Panc1 (cell line): ENCODE measurements around the gene FCRL2. TPM values are rescaled to one million over a fixed set of nuclear protein-coding genes. Genes with fewer than 3 reads are reported as not detected.

Experiments
- ATAC-seq: fragments of 200-7000 bp; cut with Tn5 transposase; 2 replicates; pipeline ENCODE4 v1.9.1; 2020; ENCODE audit warnings: mild to moderate bottlenecking, moderate library complexity
- BruUV-seq: library from RNA; stranded (reverse); fragments of 400-500 nt; replicated peaks from 2 replicates; lab custom pipeline; 2021; lab: Mats Ljungman, UMichigan
- CTCF ChIA-PET: fragments of 300-600 bp; sonication (Branson Sonifier 250); formaldehyde crosslinking; loops from one replicate; lab custom pipeline; 2022; ENCODE audit warnings: antibody characterized with exemption; lab: Charles Lee
- POLR2A ChIA-PET: fragments of 300-600 bp; sonication (Branson Sonifier 250); formaldehyde crosslinking; loops from one replicate; lab custom pipeline; 2022; ENCODE audit warnings: antibody characterized with exemption; lab: Charles Lee
- DNase-seq: peaks from one replicate; pipeline ENCODE4 v3.0.0-alpha.2; 2010; ENCODE audit warnings: low read depth, low spot score
- H3K27ac ChIP-seq: 2 replicates; pipeline ENCODE4 v1.5.1; 2011; ENCODE audit warnings: mild to moderate bottlenecking, low read length, inconsistent platforms
- H3K27me3 ChIP-seq: fragments of 200-500 bp; sonication (Bioruptor generic); 2 replicates; pipeline ENCODE4 v1.6.0; 2014; ENCODE audit warnings: low read length, inconsistent platforms; ENCODE audit not compliant: control insufficient read depth, insufficient read depth
- H3K36me3 ChIP-seq: fragments of 200-500 bp; sonication (Bioruptor generic); 2 replicates; pipeline ENCODE4 v1.5.1; 2014; ENCODE audit warnings: inconsistent platforms, mild to moderate bottlenecking, low read length, moderate library complexity; ENCODE audit not compliant: control insufficient read depth, insufficient read depth
- H3K4me1 ChIP-seq: 2 replicates; pipeline ENCODE4 v1.5.1; 2011; ENCODE audit warnings: inconsistent platforms, mild to moderate bottlenecking, low read length, moderate library complexity; ENCODE audit not compliant: control insufficient read depth, insufficient read depth
- H3K4me3 ChIP-seq, 2 experiments: 2 replicates each; pipeline ENCODE4 v1.5.1; 2011 to 2012; ENCODE audit warnings: low read depth in 2 of 2, low read length in 2 of 2, mild to moderate bottlenecking in 2 of 2, inconsistent platforms in 1 of 2, moderate library complexity in 1 of 2
- H3K9me3 ChIP-seq: fragments of 200-500 bp; sonication (Bioruptor generic); 2 replicates; pipeline ENCODE4 v1.5.1; 2014; ENCODE audit warnings: low read depth, mild to moderate bottlenecking, inconsistent platforms, low read length, moderate library complexity; ENCODE audit not compliant: control insufficient read depth, insufficient read depth
- CTCF ChIP-seq: fragments of 450-650 bp; IDR thresholded peaks from 2 replicates; pipeline ENCODE4 v1.5.1; 2017; ENCODE audit warnings: mild to moderate bottlenecking
- POLR2AphosphoS5 ChIP-seq: IDR thresholded peaks from 2 replicates; pipeline ENCODE4 v1.6.1; 2012; ENCODE audit warnings: mild to moderate bottlenecking, low read depth, low read length, moderate library complexity
- REST ChIP-seq, 2 experiments: IDR thresholded peaks; 2 replicates each; pipeline ENCODE4 v1.6.1; 2011 to 2012; ENCODE audit warnings: low read depth in 2 of 2, control low read depth in 1 of 2, low read length in 1 of 2, mild to moderate bottlenecking in 1 of 2, moderate library complexity in 1 of 2; ENCODE audit not compliant: insufficient read depth in 1 of 2
- SIN3A ChIP-seq: IDR thresholded peaks from 2 replicates; pipeline ENCODE4 v1.6.1; 2012; ENCODE audit warnings: low read depth, mild to moderate bottlenecking, low read length, moderate library complexity, borderline replicate concordance; ENCODE audit not compliant: insufficient read depth
- TCF7L2 ChIP-seq: IDR thresholded peaks from 2 replicates; pipeline ENCODE4 v1.6.1; 2011; ENCODE audit warnings: mild to moderate bottlenecking, low read depth, low read length, inconsistent platforms
- in situ Hi-C: cut with HindIII; loops from 2 replicates; pipeline ENCODE4 v1.10.0; 2016; ENCODE audit warnings: low sequenced_read_pairs, low pct_unique_long_range_greater_than_20kb
- intact Hi-C: fragments of 100-400 bp; cut with micrococcal nuclease; formaldehyde crosslinking; loops from one replicate; pipeline ENCODE4 v1.10.0; 2022; ENCODE audit not compliant: unreplicated experiment
- total RNA-seq: library from RNA; stranded (reverse); gene quantifications from one replicate; pipeline ENCODE4 v1.2.1, GENCODE V29; 2021; ENCODE audit not compliant: unreplicated experiment

FCRL2 gene
- total RNA-seq, 1 experiment from 2014 or later: not detected

GRCh38 chr1:157770442-157771043, 6.4 kb downstream of the FCRL2 start:
- ChIA-PET CTCF (interaction anchor here (0.6 kb wide), 1 partner anchor 192 kb away, joined by 3 read pairs; no protein-coding TSS in a partner anchor), POLR2A (no interaction called here)
- ATAC-seq: no peak
- intact Hi-C loops: no loop called here
- TF ChIP-seq SIN3A (no peak), CTCF (peak; percentile 39)
- Histone ChIP-seq H3K36me3 (no peaks in the 10 kb centered on the region), H3K9me3 (no peaks in the 10 kb centered on the region), H3K4me3 (no peak overlapping the region), H3K27me3 (peaks cover 7% of the 10 kb centered on the region), H3K27ac (no peak overlapping the region), H3K4me1 (no peaks in the 10 kb centered on the region)
- no peak for DNase-seq
- in situ Hi-C loops: no loop called here
- BruUV-seq: no TSS peak

GRCh38 chr1:157766792-157767191, 10.1 kb downstream of the FCRL2 start:
- ATAC-seq: no peak

More at GRCh38 chr1:157766792-157767191, 10.1 kb downstream of the FCRL2 start:
- DNase-seq: no peak
- H3K4me3 ChIP-seq: no peak overlapping the region
- no peaks in the 10 kb centered on the region for H3K36me3 ChIP-seq
- no TSS peak for BruUV-seq
- H3K9me3 ChIP-seq: no peaks in the 10 kb centered on the region
- ChIA-PET CTCF (no interaction called here), POLR2A (no interaction called here)
- no peak overlapping the region for H3K27ac ChIP-seq
- peaks cover 7% of the 10 kb centered on the region for H3K27me3 ChIP-seq
- intact Hi-C loops: no loop called here
- no peaks in the 10 kb centered on the region for H3K4me1 ChIP-seq
- TF ChIP-seq CTCF: no peak
- TF ChIP-seq SIN3A: no peak
- TF ChIP-seq POLR2AphosphoS5: no peak
- no peak for TF ChIP-seq REST (IDR thresholded peaks at IDR 0.05; ENCODE audit: insufficient read depth in 1 of 2, low read depth in 2 of 2, low read length in 1 of 2)
- no peak for TF ChIP-seq TCF7L2
- in situ Hi-C loops: no loop called here
